HL-60 (cell line): Measurements from ENCODE around the gene SPOCK2.

Source experiments
- POLR2AphosphoS5 ChIP-seq: IDR thresholded peaks from 2 replicates; pipeline ENCODE4 v1.6.1; 2012; ENCODE audit warnings: low read depth
- SPI1 ChIP-seq: IDR thresholded peaks from 2 replicates; pipeline ENCODE4 v1.6.1; 2012; ENCODE audit warnings: low read depth, mild to moderate bottlenecking, borderline replicate concordance
- TF ChIP-seq, protein P1 (sequence below): IDR thresholded peaks from one replicate; pipeline ENCODE4 v1.5.1; 2011; ENCODE audit warnings: low read length, control low read depth, inconsistent platforms; ENCODE audit not compliant: insufficient read depth
- TF ChIP-seq, protein P2 (sequence below): IDR thresholded peaks from 2 replicates; pipeline ENCODE4 v1.6.1; 2012; ENCODE audit warnings: low read depth; ENCODE audit not compliant: insufficient replicate concordance

DNA sequence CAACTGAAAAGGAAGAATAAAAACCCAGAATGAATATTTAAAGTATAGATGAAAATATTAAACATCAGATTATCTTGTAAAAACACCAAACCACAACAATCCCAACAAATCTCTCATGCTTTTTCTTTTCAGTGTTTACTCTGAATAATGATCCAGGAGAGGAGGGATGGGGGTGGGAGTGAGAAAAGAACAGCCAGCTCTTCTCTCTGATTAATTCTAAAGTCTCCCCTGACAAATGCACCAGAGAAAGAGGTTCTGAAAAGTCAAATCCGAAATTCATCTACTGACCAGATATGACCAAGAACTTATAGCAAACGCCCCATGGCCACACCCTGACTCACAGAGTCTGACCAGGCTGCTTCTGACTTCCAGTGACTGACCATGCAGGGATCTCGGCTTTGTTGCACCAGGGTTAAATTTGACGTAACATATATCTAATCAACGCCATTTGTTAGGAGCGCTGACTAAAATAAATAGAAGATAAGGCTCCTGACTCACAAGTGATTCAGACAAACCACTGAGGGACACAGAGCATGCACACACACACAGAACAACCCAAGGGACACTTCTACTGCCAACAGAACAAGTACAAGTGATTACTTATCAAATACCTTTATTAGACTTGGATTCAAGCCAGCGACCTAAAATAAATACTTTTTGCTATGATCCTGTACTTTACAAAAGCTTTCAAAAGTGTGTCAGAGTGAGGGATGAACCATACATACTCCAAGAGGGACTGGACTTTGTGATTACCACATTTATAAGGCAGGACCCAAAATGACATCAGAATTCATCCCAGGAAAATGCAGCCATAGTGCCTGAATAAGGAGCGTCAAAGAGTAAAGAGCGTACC lies 9.3 kb upstream of the SPOCK2 start:
- TF ChIP-seq, protein P1, sequence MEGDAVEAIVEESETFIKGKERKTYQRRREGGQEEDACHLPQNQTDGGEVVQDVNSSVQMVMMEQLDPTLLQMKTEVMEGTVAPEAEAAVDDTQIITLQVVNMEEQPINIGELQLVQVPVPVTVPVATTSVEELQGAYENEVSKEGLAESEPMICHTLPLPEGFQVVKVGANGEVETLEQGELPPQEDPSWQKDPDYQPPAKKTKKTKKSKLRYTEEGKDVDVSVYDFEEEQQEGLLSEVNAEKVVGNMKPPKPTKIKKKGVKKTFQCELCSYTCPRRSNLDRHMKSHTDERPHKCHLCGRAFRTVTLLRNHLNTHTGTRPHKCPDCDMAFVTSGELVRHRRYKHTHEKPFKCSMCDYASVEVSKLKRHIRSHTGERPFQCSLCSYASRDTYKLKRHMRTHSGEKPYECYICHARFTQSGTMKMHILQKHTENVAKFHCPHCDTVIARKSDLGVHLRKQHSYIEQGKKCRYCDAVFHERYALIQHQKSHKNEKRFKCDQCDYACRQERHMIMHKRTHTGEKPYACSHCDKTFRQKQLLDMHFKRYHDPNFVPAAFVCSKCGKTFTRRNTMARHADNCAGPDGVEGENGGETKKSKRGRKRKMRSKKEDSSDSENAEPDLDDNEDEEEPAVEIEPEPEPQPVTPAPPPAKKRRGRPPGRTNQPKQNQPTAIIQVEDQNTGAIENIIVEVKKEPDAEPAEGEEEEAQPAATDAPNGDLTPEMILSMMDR: no peak
- TF ChIP-seq POLR2AphosphoS5 (no peak), SPI1 (no peak)
- TF ChIP-seq, protein P2, sequence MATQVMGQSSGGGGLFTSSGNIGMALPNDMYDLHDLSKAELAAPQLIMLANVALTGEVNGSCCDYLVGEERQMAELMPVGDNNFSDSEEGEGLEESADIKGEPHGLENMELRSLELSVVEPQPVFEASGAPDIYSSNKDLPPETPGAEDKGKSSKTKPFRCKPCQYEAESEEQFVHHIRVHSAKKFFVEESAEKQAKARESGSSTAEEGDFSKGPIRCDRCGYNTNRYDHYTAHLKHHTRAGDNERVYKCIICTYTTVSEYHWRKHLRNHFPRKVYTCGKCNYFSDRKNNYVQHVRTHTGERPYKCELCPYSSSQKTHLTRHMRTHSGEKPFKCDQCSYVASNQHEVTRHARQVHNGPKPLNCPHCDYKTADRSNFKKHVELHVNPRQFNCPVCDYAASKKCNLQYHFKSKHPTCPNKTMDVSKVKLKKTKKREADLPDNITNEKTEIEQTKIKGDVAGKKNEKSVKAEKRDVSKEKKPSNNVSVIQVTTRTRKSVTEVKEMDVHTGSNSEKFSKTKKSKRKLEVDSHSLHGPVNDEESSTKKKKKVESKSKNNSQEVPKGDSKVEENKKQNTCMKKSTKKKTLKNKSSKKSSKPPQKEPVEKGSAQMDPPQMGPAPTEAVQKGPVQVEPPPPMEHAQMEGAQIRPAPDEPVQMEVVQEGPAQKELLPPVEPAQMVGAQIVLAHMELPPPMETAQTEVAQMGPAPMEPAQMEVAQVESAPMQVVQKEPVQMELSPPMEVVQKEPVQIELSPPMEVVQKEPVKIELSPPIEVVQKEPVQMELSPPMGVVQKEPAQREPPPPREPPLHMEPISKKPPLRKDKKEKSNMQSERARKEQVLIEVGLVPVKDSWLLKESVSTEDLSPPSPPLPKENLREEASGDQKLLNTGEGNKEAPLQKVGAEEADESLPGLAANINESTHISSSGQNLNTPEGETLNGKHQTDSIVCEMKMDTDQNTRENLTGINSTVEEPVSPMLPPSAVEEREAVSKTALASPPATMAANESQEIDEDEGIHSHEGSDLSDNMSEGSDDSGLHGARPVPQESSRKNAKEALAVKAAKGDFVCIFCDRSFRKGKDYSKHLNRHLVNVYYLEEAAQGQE: no peak
